Measurements from ENCODE around the gene IDH3B.

Gene IDH3B

DNA sequence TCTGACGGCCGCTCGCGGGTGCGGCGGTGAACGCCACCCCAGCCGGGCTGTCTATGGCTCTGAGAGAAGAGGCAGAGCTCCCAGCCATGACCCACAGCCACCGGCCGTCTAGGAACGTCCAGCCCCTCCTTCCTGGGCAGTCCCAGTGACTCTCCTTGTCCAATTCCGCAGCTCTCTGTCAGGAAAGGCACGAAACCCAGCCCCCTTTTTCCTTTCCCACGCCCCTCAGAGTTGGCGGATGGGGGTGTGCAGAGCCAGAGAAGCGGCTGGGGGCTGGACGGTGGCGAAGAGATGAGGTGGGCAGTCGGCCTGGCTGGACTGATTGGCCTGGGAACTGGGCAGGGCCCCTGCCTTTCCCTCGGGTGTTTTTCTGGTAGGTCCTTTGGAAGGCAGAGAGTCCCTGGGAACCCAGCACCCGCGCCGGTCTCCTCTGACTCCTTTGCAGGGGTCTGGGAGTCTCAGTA, 30.0 kb upstream of the IDH3B start:
- no peak for DNase-seq (ENCODE audit: low spot score)

GRCh38 chr20:2693286-2694007, 29.4 kb upstream of the IDH3B start:
- TF ChIP-seq, protein P1, sequence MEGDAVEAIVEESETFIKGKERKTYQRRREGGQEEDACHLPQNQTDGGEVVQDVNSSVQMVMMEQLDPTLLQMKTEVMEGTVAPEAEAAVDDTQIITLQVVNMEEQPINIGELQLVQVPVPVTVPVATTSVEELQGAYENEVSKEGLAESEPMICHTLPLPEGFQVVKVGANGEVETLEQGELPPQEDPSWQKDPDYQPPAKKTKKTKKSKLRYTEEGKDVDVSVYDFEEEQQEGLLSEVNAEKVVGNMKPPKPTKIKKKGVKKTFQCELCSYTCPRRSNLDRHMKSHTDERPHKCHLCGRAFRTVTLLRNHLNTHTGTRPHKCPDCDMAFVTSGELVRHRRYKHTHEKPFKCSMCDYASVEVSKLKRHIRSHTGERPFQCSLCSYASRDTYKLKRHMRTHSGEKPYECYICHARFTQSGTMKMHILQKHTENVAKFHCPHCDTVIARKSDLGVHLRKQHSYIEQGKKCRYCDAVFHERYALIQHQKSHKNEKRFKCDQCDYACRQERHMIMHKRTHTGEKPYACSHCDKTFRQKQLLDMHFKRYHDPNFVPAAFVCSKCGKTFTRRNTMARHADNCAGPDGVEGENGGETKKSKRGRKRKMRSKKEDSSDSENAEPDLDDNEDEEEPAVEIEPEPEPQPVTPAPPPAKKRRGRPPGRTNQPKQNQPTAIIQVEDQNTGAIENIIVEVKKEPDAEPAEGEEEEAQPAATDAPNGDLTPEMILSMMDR (IDR thresholded peaks at IDR 0.05; ENCODE audit: extremely low read depth, missing control alignments), result no peak
- DNase-seq (ENCODE audit: low spot score), result peak; percentile 88

More for the DNA sequence above, 30.0 kb upstream of the IDH3B start:
- TF ChIP-seq, protein P1 (IDR thresholded peaks at IDR 0.05; ENCODE audit: extremely low read depth, missing control alignments), result no peak

DNA sequence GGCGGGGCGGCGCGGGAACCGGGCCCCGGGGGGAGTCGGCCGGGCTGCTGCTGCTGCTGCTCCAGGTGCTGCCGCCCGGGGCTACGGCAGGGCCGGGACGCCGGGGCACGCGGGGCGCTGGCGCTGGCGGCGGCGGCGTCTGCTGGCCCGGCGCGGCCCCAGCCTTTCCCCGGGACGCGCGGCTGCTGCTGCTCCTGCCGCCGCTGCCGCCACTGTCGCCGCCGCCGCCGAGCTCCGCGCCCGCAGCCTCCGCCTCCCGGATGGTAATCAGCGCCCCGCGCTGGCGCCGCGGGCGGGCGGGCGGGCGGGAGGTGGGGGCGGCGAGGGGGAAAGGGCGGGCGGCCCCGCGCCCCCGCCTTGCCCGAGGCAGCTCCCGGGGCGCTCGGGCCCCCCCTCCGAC, 28.9 kb upstream of the IDH3B start:
- TF ChIP-seq, protein P1 (IDR thresholded peaks at IDR 0.05; ENCODE audit: extremely low read depth, missing control alignments), result peak; percentile 15
- peak; percentile 78 for DNase-seq (ENCODE audit: low spot score)

- DNase-seq (ENCODE audit: low spot score), result peak; percentile 86
- TF ChIP-seq, protein P1 (IDR thresholded peaks at IDR 0.05; ENCODE audit: extremely low read depth, missing control alignments), result no peak
Observed at GRCh38 chr20:2692036-2692885, 28.2 kb upstream of the IDH3B start, which contains the start of gene EBF4. EBF4 (plus strand) TSS chr20:2692780; CDS start chr20:2693646, 866 bp downstream.

GRCh38 chr20:2691663-2692035, 27.6 kb upstream of the IDH3B start:
- TF ChIP-seq, protein P1 (IDR thresholded peaks at IDR 0.05; ENCODE audit: extremely low read depth, missing control alignments), result no peak
- DNase-seq (ENCODE audit: low spot score), result no peak

DNA sequence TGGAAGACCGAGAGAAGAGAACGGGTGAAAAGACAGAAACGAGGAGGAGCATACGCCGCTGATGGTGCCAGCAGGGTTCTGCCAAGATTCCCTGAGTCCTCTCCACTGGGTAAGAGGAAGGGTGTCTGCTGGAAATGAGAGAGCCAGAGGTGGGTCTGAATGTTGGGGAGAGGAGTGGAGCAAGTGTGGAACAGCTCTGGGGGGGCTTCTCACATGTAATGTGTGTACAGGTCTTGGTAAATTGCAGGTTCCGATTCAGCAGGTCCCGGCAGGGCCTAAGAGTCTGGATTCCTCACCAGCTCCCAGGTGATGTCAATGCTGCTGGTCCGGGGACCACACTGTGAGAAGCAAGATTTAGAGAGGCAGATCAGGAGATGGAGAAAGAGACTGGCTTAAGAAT, 27.1 kb upstream of the IDH3B start:
- TF ChIP-seq, protein P1 (IDR thresholded peaks at IDR 0.05; ENCODE audit: extremely low read depth, missing control alignments), result no peak

GRCh38 chr20:2690718-2691117, 26.7 kb upstream of the IDH3B start:
- DNase-seq (ENCODE audit: low spot score), result no peak
- TF ChIP-seq, protein P1 (IDR thresholded peaks at IDR 0.05; ENCODE audit: extremely low read depth, missing control alignments), result no peak

More for the DNA sequence above, 27.1 kb upstream of the IDH3B start:
- DNase-seq (ENCODE audit: low spot score), result no peak
